Kidney (tissue), 14 donors: ENCODE results near the gene CDH13. TPM values are rescaled to one million over a fixed set of nuclear protein-coding genes. Genes with fewer than 3 reads are reported as not detected.

Experiments
- DNase-seq, 5 donors: peaks; one replicate each; pipeline ENCODE4 v3.0.0-alpha.2; 2013 to 2020
- FAIRE-seq: peaks from 2 replicates; lab custom pipeline; 2012; peaks lifted over from hg19 to GRCh38; lab: Jason Lieb, UNC
- H3K27ac ChIP-seq, 2 donors: one replicate each; pipeline ENCODE4 v1.7.0; 2013; ENCODE audit warnings: low read depth in 2 of 2, low read length in 2 of 2, inconsistent platforms in 1 of 2
- H3K27me3 ChIP-seq: one replicate; pipeline ENCODE4 v1.7.1; 2013; ENCODE audit warnings: low read length, inconsistent platforms; ENCODE audit not compliant: control insufficient read depth, insufficient read depth
- H3K36me3 ChIP-seq, 3 donors: one replicate each; pipeline versions ENCODE4 v1.7.0 to v1.7.1; 2013; ENCODE audit warnings: low read length in 3 of 3, control low read depth in 1 of 3, inconsistent platforms in 1 of 3; ENCODE audit not compliant: insufficient read depth in 3 of 3, control insufficient read depth in 2 of 3
- H3K4me1 ChIP-seq, 3 donors: one replicate each; pipeline versions ENCODE4 v1.7.0 to v1.7.1; 2013; ENCODE audit warnings: low read length in 3 of 3, inconsistent platforms in 1 of 3, low read depth in 1 of 3; ENCODE audit not compliant: control insufficient read depth in 2 of 3, insufficient read depth in 2 of 3
- H3K4me3 ChIP-seq, 3 donors: one replicate each; pipeline versions ENCODE4 v1.7.0 to v1.8.1; 2013; ENCODE audit warnings: low read length in 3 of 3, control low read depth in 1 of 3, inconsistent platforms in 1 of 3
- H3K9ac ChIP-seq, 3 donors: one replicate each; pipeline versions ENCODE4 v1.7.0 to v1.7.1; 2013; ENCODE audit warnings: low read length in 3 of 3, control low read depth in 1 of 3, inconsistent platforms in 1 of 3
- H3K9me3 ChIP-seq, 3 donors: one replicate each; pipeline versions ENCODE4 v1.7.0 to v1.7.1; 2013; ENCODE audit warnings: low read length in 3 of 3, control low read depth in 1 of 3, inconsistent platforms in 1 of 3; ENCODE audit not compliant: control insufficient read depth in 2 of 3, insufficient read depth in 1 of 3
- CTCF ChIP-seq: IDR thresholded peaks from 3 replicates; pipeline ENCODE4 v1.5.1; 2012; ENCODE audit warnings: mild to moderate bottlenecking, moderate library complexity, borderline replicate concordance; ENCODE audit not compliant: insufficient read depth; ENCODE audit errors: extremely low read depth
- intact Hi-C: fragments of 100-400 bp; cut with DNase I; formaldehyde crosslinking; loops from one replicate; pipeline ENCODE4 v1.11.1; 2022
- polyA plus RNA-seq: library from polyadenylated mRNA; stranded (reverse); fragments of 350-450 nt; fragmentation: Illumina TruSeq; extraction: RNeasy Lipid Tissue Mini Kit (QIAGEN cat#74804); gene quantifications from one replicate; pipeline ENCODE4 v1.2.3, GENCODE V29; 2014; ENCODE audit warnings: low read depth, low replicate concordance; ENCODE audit not compliant: insufficient read depth
- total RNA-seq: library from RNA; stranded (reverse); fragmentation: NEBNext Ultra II Directional; extraction: Animal tissue kit (Norgen Biotek cat#: 25700); gene quantifications from one replicate; pipeline ENCODE4 v1.2.1, GENCODE V29; 2021
- donor health status: control.
- donor health status: control.
- donor health status: control.
- donor health status: control.
- donor health status: control.
- donor health status: DM: yes; HTN: yes; CAD: no.
- donor health status: Normal renal cell carcinoma (clear cell type).

Gene CDH13
- total and polyA plus RNA-seq, 2 donors from 2014 or later, result 4.8 to 13.8 TPM

- Histone ChIP-seq H3K4me3 (no peak overlapping the region), H3K9me3 (no peaks in the 10 kb centered on the region), H3K9ac (no peak overlapping the region), H3K36me3 (no peaks in the 10 kb centered on the region), H3K27me3 (no peaks in the 10 kb centered on the region), H3K27ac (no peak overlapping the region), H3K4me1 (no peaks in the 10 kb centered on the region)
- DNase-seq (no peak), FAIRE-seq (no peak)
- TF ChIP-seq CTCF, result no peak
- intact Hi-C loops, result no loop called here
These were observed 73.9 kb downstream of the CDH13 start for GRCh38 chr16:82700541-82701235.

GRCh38 chr16:82701442-82701955, 74.7 kb downstream of the CDH13 start:
- Histone ChIP-seq H3K27ac (no peak overlapping the region), H3K9me3 (no peaks in the 10 kb centered on the region), H3K9ac (no peak overlapping the region), H3K27me3 (no peaks in the 10 kb centered on the region), H3K36me3 (no peaks in the 10 kb centered on the region), H3K4me3 (no peak overlapping the region), H3K4me1 (no peaks in the 10 kb centered on the region)
- TF ChIP-seq CTCF, result no peak
- FAIRE-seq (no peak), DNase-seq (no peak)
- intact Hi-C loops, result no loop called here

- Histone ChIP-seq H3K36me3 (no peaks in the 10 kb centered on the region), H3K4me3 (no peak overlapping the region), H3K9ac (no peak overlapping the region), H3K27me3 (no peaks in the 10 kb centered on the region), H3K27ac (no peak overlapping the region), H3K9me3 (no peaks in the 10 kb centered on the region), H3K4me1 (no peaks in the 10 kb centered on the region)
- intact Hi-C loops, result no loop called here
- TF ChIP-seq CTCF, result no peak
- FAIRE-seq (no peak), DNase-seq (peak in 2 of 5 donors; percentile 26 to 27)
These were observed 76.4 kb downstream of the CDH13 start for GRCh38 chr16:82703161-82703560.
